SK-N-SH (cell line): ENCODE data around the gene CCDC198. TPM values are rescaled to one million over a fixed set of nuclear protein-coding genes. Genes with fewer than 3 reads are reported as not detected.

Source experiments
- CTCF ChIA-PET: fragments of 300-600, 350-600 bp; formaldehyde crosslinking; extraction: SDS; loops from one replicate; lab custom pipeline; 2021; lab: Yijun Ruan, JAX
- POLR2A ChIA-PET: fragments of 350-600 bp; sonication (Branson Sonifier 250); formaldehyde crosslinking; extraction: SDS; loops from one replicate; lab custom pipeline; 2020; ENCODE audit warnings: antibody characterized with exemption, inconsistent platforms; lab: Yijun Ruan, JAX
- DNase-seq: peaks from one replicate; pipeline ENCODE4 v3.0.0; 2012
- H2AFZ ChIP-seq: fragments of 200-600 bp; sonication (generic); 2 replicates; pipeline ENCODE4 v1.8.1; 2016; ENCODE audit warnings: antibody characterized with exemption, mild to moderate bottlenecking, low read depth
- H3F3A ChIP-seq: fragments of 200-600 bp; sonication (generic); replicated peaks from 2 replicates; pipeline ENCODE3; 2016; ENCODE audit warnings: antibody characterized with exemption, mild to moderate bottlenecking; ENCODE audit not compliant: insufficient read depth
- H3K27ac ChIP-seq, 2 experiments: fragments of 200-500 bp in 1 of 2; fragments of 200-600 bp in 1 of 2; sonication (Bioruptor generic) in 1 of 2; sonication (generic), shearing (Covaris generic) in 1 of 2; 2 replicates each; pipeline versions ENCODE4 v1.5.1 to v1.6.1; 2014 to 2016; ENCODE audit warnings: low read depth in 2 of 2, inconsistent platforms in 1 of 2, low read length in 1 of 2, mild to moderate bottlenecking in 1 of 2, mixed read lengths in 1 of 2
- H3K27me3 ChIP-seq: fragments of 200-600 bp; sonication (generic), shearing (Covaris generic); 2 replicates; pipeline ENCODE4 v1.6.1; 2016; ENCODE audit warnings: mixed run types; ENCODE audit not compliant: insufficient read depth
- H3K36me3 ChIP-seq, 2 experiments: fragments of 200-500 bp in 1 of 2; fragments of 200-600 bp in 1 of 2; sonication (Bioruptor generic) in 1 of 2; sonication (generic) in 1 of 2; replicated peaks in 1 of 2; 2 replicates each; pipeline versions ENCODE3 to v1.5.1; 2014 to 2016; ENCODE audit warnings: low read length in 1 of 2, mild to moderate bottlenecking in 1 of 2; ENCODE audit not compliant: insufficient read depth in 2 of 2, control insufficient read depth in 1 of 2
- H3K4me1 ChIP-seq, 2 experiments: fragments of 200-500 bp in 1 of 2; fragments of 200-600 bp in 1 of 2; sonication (Bioruptor generic) in 1 of 2; sonication (generic), shearing (Covaris generic) in 1 of 2; 2 replicates each; pipeline versions ENCODE4 v1.5.1 to v1.6.1; 2014 to 2016; ENCODE audit warnings: low read depth in 1 of 2, low read length in 1 of 2, mixed run types in 1 of 2; ENCODE audit not compliant: insufficient read depth in 2 of 2, control insufficient read depth in 1 of 2
- H3K4me2 ChIP-seq: fragments of 200-600 bp; sonication (generic), shearing (Covaris generic); 2 replicates; pipeline ENCODE4 v1.6.1; 2017; ENCODE audit warnings: mixed run types
- H3K4me3 ChIP-seq, 2 experiments: fragments of 200-500 bp in 1 of 2; fragments of 200-600 bp in 1 of 2; sonication (Bioruptor generic) in 1 of 2; sonication (generic), shearing (Covaris generic) in 1 of 2; 2 replicates each; pipeline versions ENCODE4 v1.5.1 to v1.8.1; 2014 to 2016; ENCODE audit warnings: low read depth in 2 of 2, inconsistent platforms in 1 of 2, low read length in 1 of 2, mild to moderate bottlenecking in 1 of 2, mixed read lengths in 1 of 2, moderate library complexity in 1 of 2
- H3K79me2 ChIP-seq: fragments of 200-600 bp; sonication (generic); 2 replicates; pipeline ENCODE4 v1.8.1; 2017; ENCODE audit warnings: mild to moderate bottlenecking; ENCODE audit not compliant: insufficient read depth
- H3K9ac ChIP-seq: fragments of 200-600 bp; sonication (generic); 2 replicates; pipeline ENCODE4 v1.6.1; 2017; ENCODE audit warnings: mixed run types
- H3K9me2 ChIP-seq: fragments of 200-600 bp; sonication (generic); 2 replicates; pipeline ENCODE4 v1.6.1; 2017; ENCODE audit warnings: mixed run types
- H3K9me3 ChIP-seq: fragments of 200-600 bp; sonication (generic); 2 replicates; pipeline ENCODE4 v1.6.1; 2017; ENCODE audit warnings: mixed run types, mild to moderate bottlenecking, moderate library complexity
- H4K20me1 ChIP-seq: fragments of 200-600 bp; sonication (generic); 2 replicates; pipeline ENCODE4 v1.6.1; 2017; ENCODE audit warnings: mild to moderate bottlenecking, mixed run types; ENCODE audit not compliant: insufficient read depth
- CTCF ChIP-seq: fragments of 200-600 bp; sonication (generic); IDR thresholded peaks from 2 replicates; pipeline ENCODE4 v1.6.1; 2017; ENCODE audit warnings: antibody characterized with exemption, mild to moderate bottlenecking, moderate library complexity
- ELF1 ChIP-seq: IDR thresholded peaks from 2 replicates; pipeline ENCODE4 v1.4.0; 2012
- EZH2phosphoT487 ChIP-seq: fragments of 200-600 bp; sonication (generic); IDR thresholded peaks from 2 replicates; pipeline ENCODE4 v1.6.1; 2017; ENCODE audit warnings: low read depth, mixed run types, mild to moderate bottlenecking, antibody characterized with exemption, moderate library complexity, borderline replicate concordance
- FOSL2 ChIP-seq: IDR thresholded peaks from 2 replicates; pipeline ENCODE4 v1.4.0; 2012; ENCODE audit warnings: low read depth, mild to moderate bottlenecking, moderate library complexity, borderline replicate concordance
- FOXJ3 ChIP-seq: sonication (generic); formaldehyde crosslinking; IDR thresholded peaks from 2 replicates; pipeline ENCODE4 v1.5.1; 2020; ENCODE audit warnings: mild to moderate bottlenecking, missing genetic modification reagents
- IRF3 ChIP-seq: fragments of 150-350 bp; IDR thresholded peaks from 2 replicates; pipeline ENCODE4 v1.6.1; 2016; ENCODE audit warnings: mild to moderate bottlenecking, low read depth, low read length
- MEF2A ChIP-seq: IDR thresholded peaks from 2 replicates; pipeline ENCODE4 v1.4.0; 2012; ENCODE audit warnings: low read depth, borderline replicate concordance
- MXI1 ChIP-seq: IDR thresholded peaks from 2 replicates; pipeline ENCODE4 v1.6.1; 2012; ENCODE audit warnings: mild to moderate bottlenecking, low read depth, low read length, improper control_type of control experiment
- NFIC ChIP-seq: IDR thresholded peaks from 2 replicates; pipeline ENCODE4 v1.4.0; 2012; ENCODE audit warnings: borderline replicate concordance
- POLR2AphosphoS5 ChIP-seq: IDR thresholded peaks from 2 replicates; pipeline ENCODE4 v1.6.1; 2012; ENCODE audit warnings: low read depth, low read length
- REST ChIP-seq: IDR thresholded peaks from 2 replicates; pipeline ENCODE4 v1.6.1; 2012; ENCODE audit warnings: mild to moderate bottlenecking, low read depth, low read length, moderate library complexity
- RFX5 ChIP-seq: IDR thresholded peaks from 2 replicates; pipeline ENCODE4 v1.6.1; 2012; ENCODE audit warnings: mild to moderate bottlenecking, improper control_type of control experiment, low read length
- SIN3A ChIP-seq: IDR thresholded peaks from 2 replicates; pipeline ENCODE4 v1.6.1; 2012; ENCODE audit warnings: low read depth, mild to moderate bottlenecking, low read length, moderate library complexity, borderline replicate concordance
- SMC3 ChIP-seq: IDR thresholded peaks from 2 replicates; pipeline ENCODE4 v1.6.1; 2012; ENCODE audit warnings: low read depth, low read length, improper control_type of control experiment
- TAF1 ChIP-seq: IDR thresholded peaks from 2 replicates; pipeline ENCODE4 v1.6.1; 2012; ENCODE audit warnings: low read depth, mild to moderate bottlenecking, low read length, moderate library complexity, borderline replicate concordance
- YY1 ChIP-seq: IDR thresholded peaks from 2 replicates; pipeline ENCODE4 v1.4.0; 2012; ENCODE audit warnings: low read depth, mild to moderate bottlenecking
- ZBTB33 ChIP-seq: IDR thresholded peaks from 2 replicates; pipeline ENCODE4 v1.4.0; 2012; ENCODE audit warnings: low read depth, borderline replicate concordance
- WGBS: methylation state at CpG from one replicate; pipeline ENCODE4 v1.1.6; 2017; ENCODE audit warnings: low lambda C conversion rate; 5-methylcytosine and 5-hydroxymethylcytosine counted together
- polyA plus RNA-seq, 3 experiments: library from polyadenylated mRNA; depleted of rRNA; stranded (reverse); fragments of >200 nt; gene quantifications; 2 replicates each; pipeline ENCODE4 v1.2.3, GENCODE V29; 2012

The CCDC198 gene
- polyA plus RNA-seq, 1 of the 3 experiments (the other 2 are of a cell fraction): not detected

- TF ChIP-seq CTCF (peak; percentile 46), EZH2phosphoT487 (no peak)
- TF ChIP-seq, all 33 proteins: peak for 1
- no peak for DNase-seq
- no peak overlapping the region for H3K4me2 ChIP-seq
- H3K27me3 ChIP-seq: no peaks in the 10 kb centered on the region
- ChIA-PET CTCF (no interaction called here), POLR2A (no interaction called here)
- H3K9me2 ChIP-seq: no peaks in the 10 kb centered on the region
- H3K4me1 ChIP-seq: no peaks in the 10 kb centered on the region
- H4K20me1 ChIP-seq: no peaks in the 10 kb centered on the region
- H3F3A ChIP-seq: no peaks in the 10 kb centered on the region
- H3K79me2 ChIP-seq: no peaks in the 10 kb centered on the region
- H3K36me3 ChIP-seq: no peaks in the 10 kb centered on the region
- WGBS: 20% methylated on average over 1 of the region's 1 CpG
- no peak overlapping the region for H3K9ac ChIP-seq
- H3K4me3 ChIP-seq: no peak overlapping the region
- no peak overlapping the region for H3K27ac ChIP-seq
- no peak overlapping the region for H2AFZ ChIP-seq
- H3K9me3 ChIP-seq: no peaks in the 10 kb centered on the region
Measured at GRCh38 chr14:57533214-57533613, 39.6 kb upstream of the CCDC198 start.

GRCh38 chr14:57530571-57530970 is 36.9 kb upstream of the CCDC198 start:
- ChIA-PET CTCF (no interaction called here), POLR2A (no interaction called here)
- Histone ChIP-seq H3K9me2 (no peaks in the 10 kb centered on the region), H3K36me3 (no peaks in the 10 kb centered on the region), H2AFZ (no peak overlapping the region), H3K9ac (no peak overlapping the region), H3K9me3 (no peaks in the 10 kb centered on the region), H3K27ac (no peak overlapping the region), H4K20me1 (no peaks in the 10 kb centered on the region), H3F3A (no peaks in the 10 kb centered on the region), H3K4me3 (no peak overlapping the region), H3K79me2 (no peaks in the 10 kb centered on the region), H3K27me3 (no peaks in the 10 kb centered on the region), H3K4me2 (no peak overlapping the region), H3K4me1 (no peaks in the 10 kb centered on the region)
- no peak for DNase-seq
- TF ChIP-seq SMC3: no peak
- TF ChIP-seq REST: no peak
- TF ChIP-seq FOXJ3 (CRISPR knock-in tag): no peak
- no peak for TF ChIP-seq MXI1
- no peak for TF ChIP-seq NFIC
- TF ChIP-seq CTCF: no peak
- no peak for TF ChIP-seq IRF3
- no peak for TF ChIP-seq RFX5
- no peak for TF ChIP-seq FOSL2
- TF ChIP-seq POLR2AphosphoS5: no peak
- no peak for TF ChIP-seq SIN3A
- no peak for TF ChIP-seq ZBTB33
- TF ChIP-seq EZH2phosphoT487: no peak
- no peak for TF ChIP-seq MEF2A
- TF ChIP-seq YY1: no peak
- TF ChIP-seq ELF1: no peak
- no peak for TF ChIP-seq TAF1
